Activated CD4-positive, alpha-beta T cell treated with anti-CD3 and anti-CD28 coated beads, Interleukin-2, amount 50 U/mL, for 1 hour (primary cell): Measurements from ENCODE around the gene ARHGAP23.

ENCODE experiments used
- DNase-seq: peaks from one replicate; pipeline ENCODE4 v3.0.0-alpha.2; 2020

The ARHGAP23 gene

DNA sequence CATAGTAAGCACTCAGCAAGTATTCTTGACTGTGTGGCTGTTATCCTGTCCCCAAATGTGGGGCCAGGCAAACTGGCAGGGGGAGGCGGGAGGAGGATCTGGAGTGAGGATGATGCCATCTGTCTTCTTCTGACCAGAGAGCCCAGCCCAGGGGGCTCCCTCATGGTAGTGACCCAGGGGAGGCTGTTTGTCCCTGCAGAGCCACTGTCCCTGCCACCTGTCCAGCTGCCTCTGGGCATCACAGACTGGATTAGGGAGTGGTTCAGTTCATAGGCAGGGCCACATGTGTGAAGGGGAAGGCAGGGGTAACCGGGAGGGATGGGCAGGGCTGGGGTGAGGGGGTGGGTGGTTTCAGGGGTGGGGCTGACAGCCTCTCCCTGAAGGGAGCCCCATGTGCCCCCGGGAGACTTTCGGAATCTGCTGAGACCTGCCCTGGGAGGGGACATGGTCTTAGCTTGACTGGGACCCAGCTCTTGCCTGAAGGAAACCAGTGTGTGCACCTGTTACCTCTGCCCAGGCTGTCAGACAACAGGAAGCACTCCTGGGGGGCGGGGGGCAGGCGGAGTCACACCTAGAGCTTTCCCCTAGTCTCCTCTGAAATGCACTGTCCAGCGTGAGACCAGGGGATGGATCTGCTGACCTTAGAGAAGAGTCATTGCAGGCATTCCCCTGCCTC lies 15.2 kb downstream of the ARHGAP23 start:
- no peak for DNase-seq

- DNase-seq = peak; percentile 47
Measured at GRCh38 chr17:38444151-38444550, 15.9 kb downstream of the ARHGAP23 start.

GRCh38 chr17:38447502-38448085 lies 19.3 kb downstream of the ARHGAP23 start:
- no peak for DNase-seq

- no peak for DNase-seq
Measured at GRCh38 chr17:38448208-38448771, 20.0 kb downstream of the ARHGAP23 start.

GRCh38 chr17:38449364-38449763 lies 21.1 kb downstream of the ARHGAP23 start:
- no peak for DNase-seq

- DNase-seq = no peak
Measured at GRCh38 chr17:38450557-38451029, 22.3 kb downstream of the ARHGAP23 start.

- DNase-seq = no peak
Measured at GRCh38 chr17:38451030-38451839, 23.0 kb downstream of the ARHGAP23 start.

DNA sequence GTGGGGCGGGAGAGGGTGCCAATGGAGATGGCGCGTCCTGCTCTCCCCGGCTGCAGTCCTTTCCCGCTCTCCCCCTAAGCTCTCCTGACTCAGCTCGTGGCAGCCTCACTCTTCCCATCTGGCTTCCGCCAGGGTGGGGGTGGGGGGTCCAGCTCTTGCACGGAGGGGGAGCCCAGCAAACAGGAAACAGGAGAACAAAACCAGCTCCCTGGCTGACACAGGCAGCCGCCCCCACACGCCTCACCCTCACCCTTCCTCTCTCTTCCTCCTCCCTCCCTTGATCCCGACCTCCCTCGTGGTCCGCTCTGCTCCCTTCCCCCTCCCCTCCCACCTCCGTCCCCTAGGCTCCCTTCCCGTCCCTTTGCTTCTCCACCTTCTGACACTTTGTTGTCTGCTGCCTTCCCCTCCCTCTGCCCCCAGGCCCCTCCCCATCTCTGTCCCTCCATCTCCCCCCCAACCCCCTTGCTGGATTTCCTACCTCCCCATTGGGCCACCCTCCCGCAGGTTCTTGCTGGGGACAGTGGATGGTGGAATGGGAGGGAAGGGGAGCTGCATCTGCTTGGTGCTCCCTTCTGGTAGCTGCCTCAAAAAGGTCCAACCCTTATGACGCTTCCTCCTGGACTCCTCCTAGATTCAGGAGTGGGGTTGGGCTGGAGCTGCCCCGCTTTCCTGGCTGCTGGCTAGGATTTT lies 23.7 kb downstream of the ARHGAP23 start:
- no peak for DNase-seq

DNA sequence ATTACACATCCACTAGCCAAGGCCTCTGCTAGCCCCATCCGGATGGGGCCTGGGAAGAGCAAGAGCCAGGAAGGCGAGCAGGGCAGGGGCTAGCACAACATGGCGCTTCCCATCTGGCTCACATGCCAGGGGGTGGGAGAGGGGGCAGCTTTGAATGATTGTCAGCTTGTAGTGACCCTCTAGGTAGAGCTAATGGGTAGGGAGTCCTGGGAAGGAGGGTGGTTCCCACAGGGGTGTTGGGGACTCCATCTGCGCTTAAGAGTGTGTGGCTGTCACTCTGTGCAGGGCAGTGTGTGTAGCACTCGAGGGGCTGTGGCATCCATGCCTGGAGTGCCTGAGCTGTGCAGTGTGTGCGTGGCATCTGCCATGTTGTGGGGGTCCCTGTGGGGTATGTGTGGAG lies 24.5 kb downstream of the ARHGAP23 start:
- no peak for DNase-seq

DNA sequence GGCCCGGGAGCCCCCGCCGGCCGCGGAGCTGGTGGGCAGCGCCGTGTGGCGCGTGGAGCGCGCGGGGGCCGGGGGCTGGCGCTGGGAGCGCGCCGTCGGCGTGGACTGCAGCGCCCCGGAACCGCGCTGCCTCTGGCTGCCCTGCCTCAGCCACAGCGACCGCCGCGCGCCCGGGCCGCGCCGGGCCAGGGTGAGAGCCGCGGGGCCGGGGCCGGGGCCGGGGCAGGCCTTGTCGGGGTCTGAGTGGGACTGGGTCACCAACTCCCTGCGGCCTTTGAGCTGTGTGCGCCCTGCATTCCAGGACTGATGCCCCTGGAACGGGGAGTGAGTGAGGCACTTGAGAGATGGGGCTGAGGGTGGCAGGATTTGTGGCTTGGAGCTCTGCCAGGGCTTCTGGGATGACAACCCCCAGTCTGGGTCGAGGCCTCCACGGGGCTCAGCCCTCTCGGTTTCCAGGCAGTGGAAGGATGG lies 25.7 kb downstream of the ARHGAP23 start:
- DNase-seq = no peak

GRCh38 chr17:38454532-38454931 lies 26.3 kb downstream of the ARHGAP23 start:
- DNase-seq = no peak

GRCh38 chr17:38455288-38455915 lies 27.1 kb downstream of the ARHGAP23 start:
- no peak for DNase-seq

DNA sequence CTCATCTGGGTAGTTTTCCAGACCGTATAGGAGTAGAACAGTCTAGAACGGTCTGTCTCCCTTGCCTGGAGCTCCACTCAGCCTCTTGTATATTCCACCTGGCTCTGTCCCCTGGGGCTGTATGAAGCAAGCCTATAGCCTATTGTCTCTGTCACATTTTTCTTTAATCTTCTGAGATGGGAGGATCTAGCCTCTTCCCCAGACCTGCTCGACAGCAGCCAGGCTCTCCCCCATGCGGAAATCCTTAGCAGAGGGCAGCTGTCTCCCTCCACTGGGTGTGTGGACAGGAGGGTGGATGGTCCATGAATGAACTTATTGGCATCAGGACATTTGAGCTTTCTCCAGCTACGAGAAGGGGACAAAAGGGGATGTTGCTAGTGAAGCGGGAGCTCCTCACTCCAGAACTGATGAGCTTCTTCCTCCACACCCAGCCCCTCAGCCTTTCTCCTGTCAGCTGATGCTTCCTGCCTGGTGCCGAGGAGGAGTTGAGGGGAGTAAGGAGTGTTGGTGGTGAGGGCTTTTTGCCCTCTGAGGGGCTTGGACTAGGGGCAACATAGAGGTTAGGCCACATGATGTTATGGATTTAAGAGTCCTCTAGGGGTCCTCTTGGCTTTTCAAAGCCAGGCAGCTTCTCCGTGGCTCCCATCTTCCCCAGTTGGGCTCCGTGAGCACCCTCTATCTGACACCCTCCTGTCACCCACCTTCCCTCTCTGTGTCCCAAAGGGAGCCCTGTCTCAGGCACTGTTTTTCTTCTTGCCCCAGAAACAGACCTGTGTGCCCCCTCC lies 28.0 kb downstream of the ARHGAP23 start:
- no peak for DNase-seq

DNA sequence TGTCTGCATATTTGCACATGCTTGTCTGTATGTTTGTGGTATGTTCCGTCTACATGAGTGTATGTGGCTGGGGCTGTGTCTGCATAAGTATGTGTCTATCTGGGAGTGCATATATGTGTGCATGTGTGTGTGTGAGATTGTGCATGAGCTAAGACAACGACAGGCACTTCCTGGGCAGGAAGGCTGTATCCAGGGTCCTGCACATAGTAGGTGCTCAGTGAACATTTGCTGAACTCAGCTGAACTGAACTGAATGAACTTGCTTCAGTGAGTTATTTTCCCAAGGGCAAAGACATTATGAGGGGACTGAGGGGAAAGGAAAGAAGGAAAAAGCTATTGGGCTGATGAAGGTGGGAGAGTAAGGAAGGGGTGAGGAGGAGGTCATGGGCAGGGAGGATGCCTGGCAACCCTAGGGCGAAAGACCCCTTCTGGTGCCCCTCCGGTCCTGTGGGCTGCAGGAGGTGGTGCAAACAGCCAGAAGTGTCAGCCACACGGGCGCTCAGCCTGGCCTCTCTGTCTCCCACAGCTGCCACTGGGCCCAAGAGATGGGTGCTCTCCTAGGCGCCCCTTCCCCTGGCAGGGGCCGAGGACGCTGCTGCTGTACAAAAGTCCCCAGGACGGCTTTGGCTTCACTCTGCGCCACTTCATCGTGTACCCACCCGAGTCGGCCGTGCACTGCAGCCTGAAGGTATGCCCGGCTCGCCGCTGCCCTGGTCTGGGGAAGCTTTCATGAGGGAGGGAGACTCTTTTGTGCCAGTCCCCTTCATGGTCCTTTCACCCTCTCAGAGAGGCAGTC lies 29.5 kb downstream of the ARHGAP23 start:
- DNase-seq = no peak

DNA sequence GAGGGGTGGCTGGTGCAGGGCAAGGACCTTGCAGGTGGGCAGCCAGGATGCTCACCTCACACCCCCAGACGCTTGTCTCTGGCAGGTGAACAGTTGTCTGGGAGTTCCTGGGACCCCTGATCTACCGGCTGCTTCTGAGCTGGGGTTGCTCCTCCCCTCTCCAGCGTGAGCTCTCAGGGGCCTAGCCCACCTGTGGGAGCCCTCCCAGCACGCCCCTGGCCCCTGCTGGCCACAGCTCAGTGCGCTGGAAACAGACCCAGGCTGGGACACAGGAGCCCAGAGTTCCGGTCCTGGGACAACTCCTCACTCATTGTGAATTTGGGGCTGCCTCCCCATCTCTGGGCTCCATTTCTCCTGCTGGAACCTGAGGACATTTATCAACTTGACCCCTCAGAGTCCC lies 30.3 kb downstream of the ARHGAP23 start:
- DNase-seq = no peak

- no peak for DNase-seq
Measured at GRCh38 chr17:38459567-38459966, 31.3 kb downstream of the ARHGAP23 start.

DNA sequence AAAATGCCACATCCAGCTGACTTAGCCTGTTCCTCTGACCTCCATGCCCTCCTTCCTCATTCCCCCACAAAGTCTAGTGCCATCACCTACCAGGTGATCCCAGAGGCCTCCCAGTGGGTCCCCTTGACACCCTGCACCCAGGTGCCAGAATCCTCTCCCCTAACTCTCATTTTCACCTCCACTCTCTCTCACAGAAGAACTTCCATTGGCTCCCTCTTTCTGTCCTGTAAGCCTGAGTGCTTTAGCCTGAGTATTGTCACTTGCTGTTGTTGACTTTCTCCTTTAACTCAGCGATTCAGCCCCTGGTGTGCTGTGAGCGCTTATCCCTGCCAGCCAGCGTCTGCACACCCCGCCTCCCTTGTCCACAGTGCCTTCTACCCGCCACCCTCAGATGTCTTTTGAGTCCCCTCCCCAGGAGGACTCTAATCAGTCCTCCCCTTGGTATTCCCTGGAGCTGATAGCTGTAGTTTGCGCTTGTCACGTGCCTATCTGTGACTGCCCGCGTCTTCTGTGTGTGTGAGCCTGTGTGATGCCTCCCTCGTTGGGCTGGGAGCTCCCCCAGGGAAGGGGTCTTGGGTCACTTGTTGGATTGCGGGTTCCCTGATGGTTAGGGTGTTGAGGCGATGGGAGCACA lies 31.9 kb downstream of the ARHGAP23 start:
- DNase-seq = no peak

- no peak for DNase-seq
Measured at GRCh38 chr17:38460716-38461630, 32.7 kb downstream of the ARHGAP23 start.

DNA sequence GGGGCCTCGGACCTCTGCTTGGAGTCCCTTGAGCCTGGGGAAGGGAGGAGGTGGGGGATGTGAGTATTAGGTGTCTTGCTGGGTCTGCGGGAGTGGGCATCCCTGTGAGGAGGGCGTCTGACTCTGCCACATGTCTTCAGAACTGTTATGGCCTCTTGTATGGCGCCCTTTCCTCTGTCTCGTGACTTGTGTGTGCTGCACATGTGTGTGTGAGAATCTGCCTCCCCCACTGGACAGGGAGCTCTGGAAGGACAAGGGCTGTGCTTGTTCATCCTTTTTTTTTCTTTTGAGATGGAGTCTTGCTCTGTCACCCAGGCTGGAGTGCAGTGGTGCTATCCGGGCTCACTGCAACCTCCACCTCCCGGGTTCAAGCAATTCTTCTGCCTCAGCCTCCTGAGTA lies 33.4 kb downstream of the ARHGAP23 start:
- no peak for DNase-seq
